Measurements from ENCODE around the gene ANLN. TPM values are rescaled to one million over a fixed set of nuclear protein-coding genes. Genes with fewer than 3 reads are reported as not detected.

ANLN gene
- polyA plus RNA-seq, 1 donor: 45.3 TPM

- DNase-seq: no peak
These were observed 18.9 kb downstream of the ANLN start for GRCh38 chr7:36408589-36408988.

GRCh38 chr7:36409180-36409579, 19.5 kb downstream of the ANLN start:
- DNase-seq: no peak

DNA sequence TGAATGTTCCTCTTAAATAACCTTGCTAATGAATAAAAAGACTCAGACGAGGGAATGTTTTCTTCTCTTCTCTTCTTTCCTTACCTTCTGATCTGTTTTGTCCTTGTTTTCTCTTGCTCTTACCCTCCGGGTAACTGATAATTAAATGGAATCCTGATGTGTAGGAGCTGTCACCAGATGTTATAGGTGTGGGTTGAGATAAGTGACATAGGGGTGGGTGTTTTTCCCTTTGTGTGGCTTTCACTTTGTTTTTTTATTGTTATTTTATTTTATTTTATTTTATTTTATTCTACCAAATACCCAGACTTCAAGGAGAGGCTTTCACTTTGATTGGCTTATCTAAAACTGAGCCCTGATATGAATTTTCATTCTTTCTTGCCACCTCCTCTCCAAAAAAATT, 25.5 kb downstream of the ANLN start:
- no peak for DNase-seq

DNA sequence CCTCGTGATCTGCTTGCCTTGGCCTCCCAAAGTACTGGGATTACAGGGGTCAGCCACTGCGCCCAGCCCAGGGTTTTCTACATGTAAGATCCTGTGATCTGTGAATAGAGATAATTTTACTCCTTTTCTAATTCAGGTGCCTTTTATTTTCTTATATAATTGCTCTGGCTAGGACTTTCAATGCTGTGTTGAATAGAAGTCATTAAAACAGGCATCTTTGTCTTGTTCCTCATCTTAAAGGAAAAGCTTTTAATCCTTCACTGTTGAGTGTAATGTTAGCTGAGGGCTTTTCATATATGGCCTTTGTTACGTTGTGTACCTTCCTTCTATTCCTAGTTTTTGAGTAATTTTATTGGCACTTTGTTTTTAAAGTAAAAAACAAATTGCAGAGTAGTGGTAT, 26.6 kb downstream of the ANLN start:
- DNase-seq: no peak

DNA sequence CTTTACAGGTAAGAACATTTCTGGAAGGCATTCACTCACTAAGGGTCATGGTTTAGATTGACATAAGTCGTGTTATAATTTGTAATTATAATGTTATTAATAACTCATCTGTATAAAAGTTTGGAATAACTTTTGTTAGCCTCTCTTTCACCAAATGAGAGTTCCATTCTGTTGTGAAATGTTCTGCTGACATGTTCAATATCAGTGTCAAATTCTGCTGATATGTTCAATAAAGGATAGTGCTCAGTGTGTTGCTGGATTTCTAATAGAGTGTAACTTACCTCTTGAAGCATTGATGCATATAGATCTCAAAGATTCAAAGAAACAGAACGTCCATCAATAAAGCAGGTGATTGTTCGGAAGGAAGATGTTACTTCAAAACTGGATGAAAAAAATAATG, 30.6 kb downstream of the ANLN start:
- no peak for DNase-seq

DNA sequence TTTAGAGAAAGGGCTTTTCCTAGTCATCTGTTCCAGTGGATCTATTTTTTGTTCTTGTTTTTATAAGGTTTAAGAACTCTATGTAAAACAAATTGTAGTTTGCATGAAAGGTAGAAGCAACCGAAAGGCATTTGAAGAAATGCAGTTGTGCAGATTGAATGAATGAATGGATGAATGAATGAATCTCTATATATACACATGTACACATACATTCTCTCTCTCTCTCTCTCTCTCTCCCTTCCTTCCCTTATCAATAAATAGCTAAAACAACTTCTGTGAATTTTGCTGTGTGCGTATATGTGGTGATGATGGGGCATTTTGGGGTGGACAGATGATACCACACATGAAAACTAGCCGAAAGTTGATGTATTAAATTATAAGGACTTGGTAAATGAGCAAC, 32.4 kb downstream of the ANLN start:
- no peak for DNase-seq

- DNase-seq: no peak
These were observed 34.0 kb downstream of the ANLN start for GRCh38 chr7:36423633-36424032.

DNA sequence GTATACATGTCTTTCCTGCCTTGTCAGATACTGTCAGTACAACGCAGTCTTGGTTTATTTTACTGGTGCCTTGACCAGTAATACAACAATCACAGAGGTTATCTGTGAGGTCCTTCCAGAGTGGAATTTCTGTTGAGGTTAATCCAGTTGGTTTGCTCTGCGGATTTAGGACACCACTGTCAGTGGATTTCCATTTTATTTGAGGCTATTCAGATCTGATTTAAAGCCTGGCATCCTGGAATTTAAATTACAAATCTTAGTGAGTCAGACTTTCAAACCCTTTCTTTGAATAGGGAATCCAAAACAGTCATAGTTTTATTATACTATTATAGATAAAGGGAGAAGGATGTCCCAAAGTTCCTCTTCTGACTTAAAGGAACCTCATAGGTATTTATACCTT, 40.5 kb downstream of the ANLN start:
- no peak for DNase-seq

DNA sequence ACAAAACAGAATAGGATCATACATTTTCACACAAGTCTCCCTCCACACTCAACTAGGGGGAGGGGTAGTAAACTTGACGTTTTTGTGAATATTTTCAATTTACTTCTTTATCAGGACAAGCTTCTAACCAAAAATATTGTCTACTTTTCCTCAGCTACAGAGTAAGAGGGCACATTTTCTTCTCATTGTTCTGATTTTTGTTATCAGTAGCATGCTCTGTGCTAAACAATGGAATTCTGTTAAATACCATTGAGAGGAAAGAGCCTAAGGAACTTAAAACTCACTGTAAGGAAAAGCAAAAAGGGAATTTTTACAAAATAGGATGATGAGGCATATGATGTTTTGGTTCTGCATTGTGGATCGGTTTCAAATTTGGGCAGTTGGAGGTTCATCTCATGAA, 41.2 kb downstream of the ANLN start:
- no peak for DNase-seq

- no peak for DNase-seq
These were observed 48.5 kb downstream of the ANLN start for GRCh38 chr7:36438211-36438610.

GRCh38 chr7:36439624-36440023, 50.0 kb downstream of the ANLN start:
- DNase-seq: no peak

GRCh38 chr7:36440880-36441279, 51.2 kb downstream of the ANLN start:
- DNase-seq: peak; percentile 26

GRCh38 chr7:36441344-36442022, 51.8 kb downstream of the ANLN start:
- no peak for DNase-seq

GRCh38 chr7:36448781-36449379, 59.2 kb downstream of the ANLN start:
- DNase-seq: no peak

DNA sequence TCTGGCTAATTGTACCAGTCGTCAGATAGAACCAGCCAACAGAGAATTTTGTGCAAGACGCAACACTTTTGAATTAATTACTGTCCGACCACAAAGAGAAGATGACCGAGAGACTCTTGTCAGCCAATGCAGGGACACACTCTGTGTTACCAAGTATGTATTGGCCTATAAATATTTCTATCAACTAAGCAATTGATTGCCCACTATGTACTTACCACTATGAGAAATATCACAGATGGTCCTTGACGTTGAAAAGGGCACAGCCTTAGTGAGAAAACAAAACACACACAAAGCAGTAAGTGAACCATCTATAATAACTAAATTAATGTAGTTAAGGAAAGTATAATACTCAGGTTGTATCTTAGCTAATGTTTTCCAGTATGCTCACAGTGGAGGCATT, 60.0 kb downstream of the ANLN start:
- no peak for DNase-seq

DNA sequence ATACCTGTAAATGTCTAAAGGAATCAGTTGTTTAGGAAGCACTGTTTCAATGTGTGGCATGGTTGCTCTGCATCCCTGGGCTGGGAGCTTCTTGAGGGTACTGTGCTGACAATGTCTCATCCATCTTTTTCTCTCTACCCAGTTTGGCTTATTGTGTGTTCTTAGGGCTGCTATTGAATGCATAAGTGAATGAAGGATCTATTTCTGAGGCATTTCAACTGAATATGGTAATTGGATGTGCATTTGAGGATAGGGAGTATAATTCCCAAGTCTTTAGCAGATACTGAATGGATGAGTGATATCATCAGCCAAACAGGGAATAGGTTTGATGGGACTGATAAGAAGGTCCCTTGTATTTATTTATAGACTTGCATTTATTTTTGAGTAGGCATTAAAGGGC, 64.1 kb downstream of the ANLN start:
- no peak for DNase-seq

GRCh38 chr7:36455646-36456045, 66.0 kb downstream of the ANLN start:
- no peak for DNase-seq

DNA sequence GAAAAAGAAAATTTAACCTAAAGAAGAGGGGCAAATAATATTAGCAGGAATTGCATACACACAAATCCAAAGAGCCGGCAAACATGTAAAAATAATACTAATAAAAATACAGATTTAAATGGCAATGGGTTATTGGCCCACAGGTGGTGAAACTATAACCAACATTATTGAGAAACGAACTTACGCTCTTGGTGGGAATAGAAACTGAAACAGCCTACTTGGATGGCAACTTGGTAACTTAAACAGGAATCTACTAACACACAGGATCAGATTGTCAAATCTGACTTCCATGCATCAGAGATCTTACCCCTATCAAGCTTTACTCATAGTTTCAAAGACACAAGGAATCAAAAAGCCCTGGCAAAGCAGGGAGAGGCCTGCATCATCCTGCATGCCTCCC, 66.5 kb downstream of the ANLN start:
- DNase-seq: no peak

GRCh38 chr7:36456548-36456947, 66.9 kb downstream of the ANLN start:
- no peak for DNase-seq

- DNase-seq: no peak
These were observed 69.7 kb downstream of the ANLN start for GRCh38 chr7:36459236-36459960.

GRCh38 chr7:36460811-36461429, 71.3 kb downstream of the ANLN start:
- no peak for DNase-seq

- DNase-seq: no peak
These were observed 73.0 kb downstream of the ANLN start for GRCh38 chr7:36462551-36463137.

DNA sequence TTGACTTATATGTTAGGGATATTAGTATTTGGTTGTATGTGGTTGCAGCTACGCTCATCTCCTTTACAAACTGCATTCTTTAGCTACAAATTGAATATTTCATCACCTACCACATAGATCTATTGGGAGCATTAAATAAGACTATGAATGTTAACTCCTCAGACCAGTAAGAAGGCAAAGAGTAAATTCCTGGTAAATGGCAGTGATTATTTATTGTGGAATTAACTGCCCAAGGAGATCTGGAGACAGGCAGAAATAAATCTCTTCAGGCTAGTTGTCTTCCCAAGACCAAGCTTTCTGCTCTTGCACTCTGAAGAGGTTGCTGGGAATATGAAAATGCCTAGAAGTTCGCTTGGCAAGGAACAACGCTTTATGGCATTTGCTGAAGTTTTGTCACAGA, 74.6 kb downstream of the ANLN start:
- no peak for DNase-seq
